Bronchial epithelial cell (primary cell): Measurements from ENCODE around the gene ITGA2B. TPM values are rescaled to one million over a fixed set of nuclear protein-coding genes. Genes with fewer than 3 reads are reported as not detected.
A peak's percentile ranks its signal among the peaks of the same experiment; 100 is the strongest.
"Not testable (repeated sequence)": the region's sequence is repeated elsewhere in the genome, so short reads cannot be mapped to it uniquely, and the experiment has no call there.

Experiments
- DNase-seq: peaks from one replicate; pipeline ENCODE4 v3.0.0-alpha.2; 2010; ENCODE audit warnings: low read depth
- FAIRE-seq: peaks from 2 replicates; lab custom pipeline; 2011; peaks lifted over from hg19 to GRCh38; lab: Jason Lieb, UNC
- H3K27me3 ChIP-seq: 2 replicates; pipeline ENCODE4 v1.5.1; 2011; ENCODE audit warnings: low read length; ENCODE audit not compliant: control insufficient read depth, insufficient read depth
- H3K36me3 ChIP-seq: 2 replicates; pipeline ENCODE4 v1.5.1; 2011; ENCODE audit warnings: low read length; ENCODE audit not compliant: control insufficient read depth, insufficient read depth
- H3K4me3 ChIP-seq: 2 replicates; pipeline ENCODE4 v1.5.1; 2011; ENCODE audit warnings: mild to moderate bottlenecking, low read depth, low read length, control low read depth
- CTCF ChIP-seq: IDR thresholded peaks from 2 replicates; pipeline ENCODE4 v1.5.1; 2011; ENCODE audit warnings: mild to moderate bottlenecking, moderate library complexity, low read length, control low read depth, inconsistent platforms; ENCODE audit not compliant: insufficient read depth, severe bottlenecking
- total RNA-seq: library from RNA; depleted of rRNA; stranded (reverse); fragments of >200 nt; gene quantifications from 2 replicates; pipeline ENCODE4 v1.2.1, GENCODE V29; 2014

The ITGA2B gene
- total RNA-seq, 1 donor from 2014 or later = not detected

DNA sequence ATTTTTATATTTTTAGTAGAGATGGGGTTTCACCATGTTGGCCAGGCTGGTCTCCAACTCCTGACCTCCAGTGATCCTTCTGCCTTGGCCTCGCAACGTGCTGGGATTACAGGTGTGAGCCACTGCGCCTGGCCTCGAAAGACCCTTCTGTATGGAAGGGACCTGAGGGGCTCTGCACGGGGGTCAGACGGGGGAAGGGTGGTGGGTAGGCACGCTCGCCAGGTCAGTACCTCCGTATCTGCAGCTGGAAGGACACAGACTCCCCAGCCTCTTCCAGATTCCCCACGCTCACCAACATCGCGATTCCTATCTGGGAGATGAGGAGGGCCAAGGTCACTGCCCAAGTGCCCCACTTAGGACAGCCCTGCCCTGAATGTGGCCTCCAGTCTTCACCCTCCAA lies 12.7 kb downstream of the ITGA2B start:
- TF ChIP-seq CTCF = no peak
- DNase-seq (no peak), FAIRE-seq (no peak)
- Histone ChIP-seq H3K36me3 (no peaks in the 10 kb centered on the region), H3K4me3 (no peak overlapping the region), H3K27me3 (no peaks in the 10 kb centered on the region)

GRCh38 chr17:44376124-44376523 lies 13.3 kb downstream of the ITGA2B start:
- peak; percentile 62 for TF ChIP-seq CTCF
- no peaks in the 10 kb centered on the region for H3K27me3 ChIP-seq
- DNase-seq (no peak), FAIRE-seq (no peak)
- H3K4me3 ChIP-seq = no peak overlapping the region
- H3K36me3 ChIP-seq = no peaks in the 10 kb centered on the region

DNA sequence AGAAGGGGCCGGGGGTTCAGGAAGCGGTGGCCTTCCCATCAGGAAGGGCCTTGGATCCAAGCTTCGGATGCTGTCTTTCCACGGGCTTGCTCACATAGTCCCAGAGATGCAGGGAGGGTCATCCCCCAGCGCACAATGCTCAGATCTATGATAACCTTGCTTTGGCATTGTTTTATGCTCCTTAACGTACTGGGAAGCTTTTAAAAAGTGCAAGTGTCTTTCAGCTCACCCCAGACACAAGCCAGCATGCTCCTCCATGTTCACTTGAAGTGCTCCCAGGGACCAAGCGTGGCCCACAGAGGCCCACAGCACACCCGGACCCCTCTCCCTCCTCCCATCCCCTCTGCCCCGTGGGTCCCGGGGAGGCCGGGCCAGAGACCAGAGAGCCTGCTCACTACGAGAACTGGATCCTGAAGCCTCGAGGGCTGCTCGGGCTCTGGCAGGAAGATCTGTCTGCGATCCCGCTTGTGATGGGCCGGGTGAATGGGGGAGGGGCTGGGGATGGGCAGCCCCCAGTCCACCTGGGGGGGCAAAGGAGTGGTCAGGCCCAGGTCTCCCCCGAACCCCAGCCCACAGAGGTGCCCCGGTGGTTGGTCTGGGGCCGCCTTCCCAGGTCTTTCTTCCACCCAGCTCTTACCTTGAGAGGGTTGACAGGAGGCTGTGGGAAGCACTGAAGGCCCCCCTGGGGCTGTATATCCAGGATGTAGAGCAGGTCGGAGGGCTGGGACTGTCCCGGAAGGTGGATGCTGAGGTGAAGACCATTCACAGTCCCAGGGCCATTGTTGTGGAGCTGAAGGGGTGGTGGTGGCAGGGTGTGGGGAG lies 14.0 kb downstream of the ITGA2B start:
- DNase-seq (no peak), FAIRE-seq (no peak)
- no peaks in the 10 kb centered on the region for H3K27me3 ChIP-seq
- no peaks in the 10 kb centered on the region for H3K36me3 ChIP-seq
- no peak for TF ChIP-seq CTCF
- no peak overlapping the region for H3K4me3 ChIP-seq

DNA sequence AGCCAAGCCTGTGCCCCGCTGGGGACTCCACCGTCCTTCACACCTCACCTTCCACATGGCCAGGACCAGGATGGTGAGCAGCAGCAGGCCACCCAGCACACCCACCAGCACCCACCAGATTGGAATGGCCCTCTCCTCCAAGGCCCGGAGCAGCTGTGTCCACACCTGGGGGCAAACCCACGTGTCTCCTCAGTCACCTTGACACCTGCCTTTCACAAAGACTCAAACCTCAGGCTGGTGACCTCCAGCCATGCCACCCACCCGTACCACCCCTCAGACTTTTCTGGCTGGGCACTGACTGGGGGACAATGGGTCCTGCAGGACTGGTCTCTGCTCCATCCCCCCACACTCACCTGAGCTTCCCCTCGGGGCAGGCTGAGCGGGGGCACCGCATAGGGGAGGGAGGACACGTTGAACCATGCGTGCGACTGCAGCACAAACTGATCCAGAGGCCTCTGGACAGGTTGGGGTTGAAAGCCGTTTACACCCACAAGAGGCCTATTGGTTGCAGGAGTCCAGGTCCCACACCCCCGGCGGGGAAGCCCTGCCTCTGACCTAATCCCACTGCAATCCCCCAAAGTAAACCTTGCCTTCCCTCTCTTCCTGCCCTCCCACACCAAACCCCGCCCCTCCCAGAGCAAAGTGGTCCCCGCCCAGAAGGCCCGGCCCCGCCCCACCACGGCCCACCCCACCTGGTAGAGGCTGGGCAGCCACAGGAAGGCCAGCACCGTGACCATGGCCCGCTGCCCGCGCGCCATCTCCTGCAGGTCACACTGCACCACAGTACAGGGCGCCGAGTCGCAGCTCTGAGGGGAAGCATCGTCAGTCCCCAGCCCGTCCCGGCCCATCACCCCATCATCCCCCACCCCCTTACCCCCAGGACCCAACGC lies 14.9 kb downstream of the ITGA2B start:
- TF ChIP-seq CTCF = no peak
- Histone ChIP-seq H3K4me3 (no peak overlapping the region), H3K27me3 (no peaks in the 10 kb centered on the region), H3K36me3 (no peaks in the 10 kb centered on the region)
- FAIRE-seq (no peak), DNase-seq (peak; percentile 19)

GRCh38 chr17:44372036-44372435 lies 17.4 kb downstream of the ITGA2B start:
- Histone ChIP-seq H3K4me3 (no peak overlapping the region), H3K36me3 (no peaks in the 10 kb centered on the region), H3K27me3 (no peaks in the 10 kb centered on the region)
- no peak for FAIRE-seq
- DNase-seq = no peak
- TF ChIP-seq CTCF = no peak

DNA sequence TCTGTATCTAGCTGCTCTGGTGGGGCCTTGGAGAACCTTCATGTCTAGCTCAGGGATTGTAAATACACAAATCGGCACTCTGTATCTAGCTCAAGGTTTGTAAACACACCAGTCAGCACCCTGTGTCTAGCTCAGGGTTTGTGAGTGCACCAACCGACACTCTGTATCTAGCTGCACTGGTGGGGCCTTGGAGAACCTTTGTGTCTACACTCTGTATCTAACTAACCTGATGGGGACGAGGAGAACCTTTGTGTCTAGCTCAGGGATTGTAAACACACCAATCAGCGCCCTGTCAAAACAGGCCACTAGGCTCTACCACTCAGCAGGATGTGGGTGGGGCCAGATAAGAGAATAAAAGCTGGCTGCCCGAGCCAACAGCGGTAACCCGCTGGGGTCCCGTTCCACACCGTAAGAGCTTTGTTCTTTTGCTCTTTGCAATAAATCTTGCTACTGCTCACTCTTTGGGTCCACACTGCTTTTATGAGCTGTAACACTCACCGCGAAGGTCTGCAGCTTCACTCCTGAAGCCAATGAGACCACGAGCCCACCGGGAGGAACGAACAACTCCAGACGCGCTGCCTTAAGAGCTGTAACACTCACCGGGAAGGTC lies 19.9 kb downstream of the ITGA2B start:
- not testable (repeated sequence) for DNase-seq, H3K4me3 ChIP-seq, FAIRE-seq, H3K27me3 ChIP-seq, H3K36me3 ChIP-seq

DNA sequence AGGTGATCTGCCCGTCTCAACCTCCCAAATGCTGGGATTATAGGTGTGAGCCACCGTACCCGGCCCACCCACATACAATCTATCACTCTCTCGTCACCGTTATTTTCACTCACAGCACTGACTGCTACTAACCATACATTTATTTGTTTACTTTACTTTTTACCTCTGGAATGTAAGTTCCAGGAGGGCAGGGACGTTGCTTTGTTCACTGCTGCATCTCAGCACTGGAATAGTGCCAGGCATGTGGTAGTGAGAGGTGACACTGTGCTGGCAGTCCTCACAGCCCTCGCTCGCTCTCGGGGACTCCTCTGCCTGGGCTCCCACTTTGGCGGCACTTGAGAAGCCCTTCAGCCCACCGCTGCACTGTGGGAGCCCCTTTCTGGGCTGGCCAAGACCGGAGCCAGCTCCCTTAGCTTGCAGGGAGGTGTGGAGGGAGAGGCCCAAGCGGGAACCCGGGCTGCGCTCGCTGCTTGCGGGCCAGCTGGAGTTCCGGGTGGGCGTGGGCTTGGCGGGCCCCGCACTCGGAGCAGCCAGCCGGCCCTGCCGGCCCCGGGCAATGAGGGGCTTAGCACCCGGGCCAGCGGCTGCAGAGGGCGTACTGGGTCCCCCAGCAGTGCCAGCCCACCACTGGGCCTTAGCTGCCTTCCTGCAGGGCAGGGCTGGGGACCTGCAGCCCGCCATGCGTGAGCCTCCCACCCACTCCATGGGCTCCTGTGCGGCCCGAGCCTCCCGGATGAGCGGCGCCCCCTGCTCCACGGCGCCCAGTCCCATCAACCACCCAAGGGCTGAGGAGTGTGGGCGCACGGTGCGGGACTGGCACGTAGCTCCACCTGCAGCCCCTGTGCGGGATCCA lies 20.8 kb downstream of the ITGA2B start:
- not testable (repeated sequence) for H3K36me3 ChIP-seq, H3K27me3 ChIP-seq, H3K4me3 ChIP-seq, FAIRE-seq, DNase-seq
